Measurements from ENCODE around the gene IRAK2.
A peak's percentile ranks its signal among the peaks of the same experiment; 100 is the strongest.
"Not testable (repeated sequence)": the region's sequence is repeated elsewhere in the genome, so short reads cannot be mapped to it uniquely, and the experiment has no call there.

The IRAK2 gene

GRCh38 chr3:10260211-10260701 lies 95.5 kb downstream of the IRAK2 start:
- Histone ChIP-seq H3K4me3 (no peak overlapping the region), H3K27ac (no peak overlapping the region), H3K4me1 (peaks cover 0 to 9% (median 5%) of the 10 kb centered on the region in 4 donors), H3K36me3 (peaks cover 13 to 64% (median 24%) of the 10 kb centered on the region in 3 donors), H3K27me3 (no peaks in the 10 kb centered on the region), H3K9me3 (no peaks in the 10 kb centered on the region)
- no peak for DNase-seq
- intact Hi-C loops (cut with DNase I; ENCODE audit: low total_unique reads): no loop called here
- TF ChIP-seq CTCF (IDR thresholded peaks at IDR 0.05): no peak

- H3K27ac ChIP-seq: no peak overlapping the region
- intact Hi-C loops (cut with DNase I; ENCODE audit: low total_unique reads): no loop called here
- H3K4me1 ChIP-seq: peaks cover 0 to 9% (median 5%) of the 10 kb centered on the region in 4 donors
- no peak for DNase-seq
- H3K27me3 ChIP-seq: no peaks in the 10 kb centered on the region
- no peak overlapping the region for H3K4me3 ChIP-seq
- no peaks in the 10 kb centered on the region for H3K9me3 ChIP-seq
- H3K36me3 ChIP-seq: peaks cover 5 to 59% (median 7%) of the 10 kb centered on the region in 3 donors
- no peak for TF ChIP-seq CTCF (IDR thresholded peaks at IDR 0.05)
Observed at GRCh38 chr3:10262027-10262426, 97.3 kb downstream of the IRAK2 start.

GRCh38 chr3:10263646-10264363 lies 99.1 kb downstream of the IRAK2 start:
- no peak for DNase-seq
- intact Hi-C loops (cut with DNase I; ENCODE audit: low total_unique reads): no loop called here
- Histone ChIP-seq H3K4me3 (no peak overlapping the region), H3K27ac (no peak overlapping the region), H3K4me1 (peaks cover 0 to 16% (median 6%) of the 10 kb centered on the region in 4 donors), H3K36me3 (peaks cover 5 to 59% (median 6%) of the 10 kb centered on the region in 3 donors), H3K9me3 (no peaks in the 10 kb centered on the region), H3K27me3 (no peaks in the 10 kb centered on the region)
- peak; percentile 36 to 44 for TF ChIP-seq CTCF (IDR thresholded peaks at IDR 0.05)

- no peak overlapping the region for H3K4me3 ChIP-seq
- DNase-seq: no peak
- no peak overlapping the region for H3K27ac ChIP-seq
- no peak for TF ChIP-seq CTCF (IDR thresholded peaks at IDR 0.05)
- H3K27me3 ChIP-seq: no peaks in the 10 kb centered on the region
- intact Hi-C loops (cut with DNase I; ENCODE audit: low total_unique reads): no loop called here
- no peaks in the 10 kb centered on the region for H3K9me3 ChIP-seq
- peaks cover 7 to 59% (median 8%) of the 10 kb centered on the region in 3 donors for H3K36me3 ChIP-seq
- H3K4me1 ChIP-seq: peaks cover 0 to 16% (median 5%) of the 10 kb centered on the region in 4 donors
Observed at GRCh38 chr3:10265833-10266232, 101.1 kb downstream of the IRAK2 start.

- DNase-seq; H3K9me3 ChIP-seq; H3K4me3 ChIP-seq; H3K27me3 ChIP-seq; intact Hi-C loops (cut with DNase I; ENCODE audit: low total_unique reads); H3K27ac ChIP-seq: not testable (repeated sequence)
- Histone ChIP-seq H3K36me3 (peaks cover 16 to 58% (median 19%) of the 10 kb centered on the region in 3 donors), H3K4me1 (peaks cover 0 to 16% (median 4%) of the 10 kb centered on the region in 4 donors)
Observed at GRCh38 chr3:10266936-10267335, 102.2 kb downstream of the IRAK2 start.

GRCh38 chr3:10268116-10268515 lies 103.4 kb downstream of the IRAK2 start:
- intact Hi-C loops (cut with DNase I; ENCODE audit: low total_unique reads): no loop called here
- no peak for TF ChIP-seq CTCF (IDR thresholded peaks at IDR 0.05)
- no peak for DNase-seq
- Histone ChIP-seq H3K27ac (no peak overlapping the region), H3K4me1 (peaks cover 0 to 21% (median 8%) of the 10 kb centered on the region in 4 donors), H3K36me3 (peaks cover 19 to 61% (median 31%) of the 10 kb centered on the region in 3 donors), H3K27me3 (no peaks in the 10 kb centered on the region), H3K4me3 (no peak overlapping the region), H3K9me3 (no peaks in the 10 kb centered on the region)

Data from tibial artery (tissue), 4 donors.